ENCODE data around the gene DUSP16.
A peak's percentile ranks its signal among the peaks of the same experiment; 100 is the strongest.
"Not testable (repeated sequence)": the region's sequence is repeated elsewhere in the genome, so short reads cannot be mapped to it uniquely, and the experiment has no call there.

DUSP16 gene

DNA sequence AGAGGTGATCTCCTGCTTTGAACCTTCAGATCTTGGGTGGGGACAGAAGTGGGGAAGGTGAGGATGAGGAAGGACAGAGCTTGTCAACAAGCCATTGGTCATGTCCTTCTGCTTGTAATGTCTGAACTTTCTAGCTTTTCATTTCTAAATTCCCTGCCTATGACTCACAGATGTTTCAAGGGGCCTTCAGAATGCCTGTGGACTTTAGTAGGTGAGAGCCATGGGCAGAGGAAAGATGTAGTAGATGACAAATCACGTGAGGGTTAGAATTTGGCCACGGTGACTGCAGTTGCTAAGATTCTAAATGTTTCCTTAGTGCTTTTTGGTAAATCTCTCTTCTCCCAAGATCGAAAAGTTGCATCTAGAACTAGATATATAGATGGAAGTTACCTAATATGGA is 30.3 kb upstream of the DUSP16 start:
- peak; percentile 39 for DNase-seq (ENCODE audit: insufficient read length, low spot score)
- no peak for TF ChIP-seq POLR2A (IDR thresholded peaks at IDR 0.05; ENCODE audit: low read depth, low read length)
- FAIRE-seq = no peak

DNA sequence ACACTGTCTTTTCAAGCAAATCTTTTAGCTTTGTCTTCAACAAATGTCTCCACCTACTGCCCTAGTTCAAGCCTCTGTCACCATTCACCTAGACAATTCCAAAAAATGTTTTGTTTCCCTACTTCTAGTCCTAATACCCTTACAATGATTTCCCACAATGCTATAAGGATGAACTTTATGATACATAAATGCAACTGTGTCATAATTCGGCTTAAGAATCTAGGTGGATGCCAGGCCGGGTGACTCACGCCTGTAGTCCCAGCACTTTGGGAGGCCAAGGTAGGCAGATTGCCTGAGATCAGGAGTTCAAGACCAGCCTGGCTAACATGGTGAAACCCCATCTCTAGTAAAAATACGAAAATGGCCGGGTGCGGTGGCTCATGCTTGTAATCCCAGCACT is 28.3 kb upstream of the DUSP16 start:
- FAIRE-seq = no peak
- DNase-seq (ENCODE audit: insufficient read length, low spot score) = no peak
- TF ChIP-seq POLR2A (IDR thresholded peaks at IDR 0.05; ENCODE audit: low read depth, low read length) = no peak

GRCh38 chr12:12588436-12588835 is 25.8 kb upstream of the DUSP16 start:
- not testable (repeated sequence) for DNase-seq (ENCODE audit: insufficient read length, low spot score)

GRCh38 chr12:12587878-12588277 is 25.2 kb upstream of the DUSP16 start:
- FAIRE-seq (no peak), DNase-seq (ENCODE audit: insufficient read length, low spot score) (no peak)
- TF ChIP-seq POLR2A (IDR thresholded peaks at IDR 0.05; ENCODE audit: low read depth, low read length) = no peak

More at GRCh38 chr12:12588436-12588835, 25.8 kb upstream of the DUSP16 start:
- not testable (repeated sequence) for FAIRE-seq

- DNase-seq (ENCODE audit: insufficient read length, low spot score) = no peak
- no peak for TF ChIP-seq POLR2A (IDR thresholded peaks at IDR 0.05; ENCODE audit: low read depth, low read length)
- FAIRE-seq = no peak
Measured at GRCh38 chr12:12586879-12587675, 24.4 kb upstream of the DUSP16 start.

GRCh38 chr12:12585115-12585863 is 22.6 kb upstream of the DUSP16 start:
- FAIRE-seq (no peak), DNase-seq (ENCODE audit: insufficient read length, low spot score) (no peak)
- no peak for TF ChIP-seq POLR2A (IDR thresholded peaks at IDR 0.05; ENCODE audit: low read depth, low read length)

DNA sequence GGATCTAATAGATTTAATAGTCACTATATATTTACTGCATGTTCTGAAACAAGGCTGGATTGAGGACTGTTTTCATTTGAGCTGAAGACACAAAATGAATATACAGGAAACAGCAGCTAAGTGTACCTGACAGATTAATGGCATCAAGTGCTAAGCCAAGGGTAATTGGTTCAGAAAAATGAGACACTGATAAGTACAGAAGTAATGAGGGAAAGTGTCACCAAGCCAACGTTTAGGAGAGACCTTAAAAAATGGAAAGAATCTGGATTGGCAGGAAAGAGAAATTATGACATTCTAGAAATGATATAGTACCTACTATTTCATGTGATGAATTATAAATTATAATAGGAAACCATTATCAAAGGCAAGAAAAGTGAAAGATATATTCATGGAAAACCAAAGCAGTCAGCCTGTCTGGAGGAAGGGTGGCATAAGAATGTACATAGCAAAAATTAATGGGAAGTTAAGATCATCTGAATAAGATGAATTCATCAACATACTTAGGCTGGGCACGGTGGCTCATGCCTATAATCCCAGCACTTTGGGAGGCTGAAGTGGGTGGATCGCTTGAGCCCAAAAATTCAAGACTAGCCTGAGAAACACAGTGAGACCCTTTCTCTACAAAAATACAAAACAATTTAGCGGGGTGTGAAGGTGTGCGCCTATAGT is 21.0 kb upstream of the DUSP16 start:
- DNase-seq (ENCODE audit: insufficient read length, low spot score) (no peak), FAIRE-seq (no peak)
- no peak for TF ChIP-seq POLR2A (IDR thresholded peaks at IDR 0.05; ENCODE audit: low read depth, low read length)

DNA sequence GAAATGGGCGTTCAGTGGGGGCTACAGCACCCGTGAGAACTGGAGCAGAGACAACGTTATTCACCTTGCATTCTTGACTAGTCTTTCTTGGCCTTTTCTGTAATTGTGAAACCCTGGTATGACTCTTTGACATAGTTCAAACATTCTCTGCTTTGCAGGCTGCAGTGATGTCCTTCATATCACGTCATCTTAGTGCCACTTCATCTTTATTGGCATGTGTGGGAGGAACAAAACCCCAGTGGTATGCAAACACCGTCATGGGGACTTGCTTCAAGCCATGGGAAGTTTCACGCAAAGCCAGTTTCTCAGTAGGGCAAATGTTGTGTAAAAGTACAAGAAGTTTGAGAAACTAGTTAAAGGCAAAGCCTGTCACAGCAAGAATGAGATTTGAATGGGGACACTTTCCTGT is 20.2 kb upstream of the DUSP16 start:
- TF ChIP-seq POLR2A (IDR thresholded peaks at IDR 0.05; ENCODE audit: low read depth, low read length) = no peak
- DNase-seq (ENCODE audit: insufficient read length, low spot score) = no peak
- FAIRE-seq = no peak

DNA sequence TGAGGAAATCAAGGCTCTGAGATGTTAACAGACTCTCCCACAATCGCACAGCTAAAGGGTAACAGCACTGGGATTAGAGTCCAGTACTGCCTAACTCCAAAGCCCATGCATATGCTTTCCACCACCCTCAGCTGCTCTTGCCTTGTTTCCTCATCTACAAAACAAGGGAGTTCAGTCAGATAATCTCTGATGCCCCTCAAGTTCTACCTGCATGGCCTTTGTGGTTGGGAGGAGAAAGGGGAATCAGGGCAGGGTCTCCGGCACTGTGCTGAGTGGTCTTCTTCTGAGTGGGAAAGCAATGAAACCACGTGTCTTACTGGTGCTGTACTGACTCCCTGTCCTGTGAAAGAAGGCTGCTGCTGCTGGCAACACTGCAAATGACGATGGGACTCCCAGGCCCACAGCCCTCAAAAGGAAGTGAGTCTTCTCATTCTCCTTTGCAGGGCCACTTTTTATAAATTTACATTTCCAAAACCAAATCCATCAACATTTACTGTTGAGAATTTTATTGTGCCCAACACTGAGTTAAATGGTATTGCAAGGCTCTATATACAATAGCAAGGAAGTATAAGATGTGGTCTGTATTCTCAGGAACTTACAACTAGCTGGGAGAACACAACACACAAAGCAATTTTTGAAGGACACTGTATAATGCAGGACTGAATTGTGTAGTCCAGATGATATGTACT is 19.7 kb upstream of the DUSP16 start:
- no peak for TF ChIP-seq POLR2A (IDR thresholded peaks at IDR 0.05; ENCODE audit: low read depth, low read length)
- no peak for FAIRE-seq
- DNase-seq (ENCODE audit: insufficient read length, low spot score) = no peak

- not testable (repeated sequence) for FAIRE-seq; DNase-seq (ENCODE audit: insufficient read length, low spot score)
Measured at GRCh38 chr12:12580716-12581115, 18.1 kb upstream of the DUSP16 start.

- DNase-seq (ENCODE audit: insufficient read length, low spot score) (no peak), FAIRE-seq (no peak)
- TF ChIP-seq POLR2A (IDR thresholded peaks at IDR 0.05; ENCODE audit: low read depth, low read length) = no peak
Measured at GRCh38 chr12:12577786-12578185, 15.1 kb upstream of the DUSP16 start.

- FAIRE-seq = no peak
- TF ChIP-seq POLR2A (IDR thresholded peaks at IDR 0.05; ENCODE audit: low read depth, low read length) = no peak
Measured at GRCh38 chr12:12572659-12573058, 10.0 kb upstream of the DUSP16 start.

DNA sequence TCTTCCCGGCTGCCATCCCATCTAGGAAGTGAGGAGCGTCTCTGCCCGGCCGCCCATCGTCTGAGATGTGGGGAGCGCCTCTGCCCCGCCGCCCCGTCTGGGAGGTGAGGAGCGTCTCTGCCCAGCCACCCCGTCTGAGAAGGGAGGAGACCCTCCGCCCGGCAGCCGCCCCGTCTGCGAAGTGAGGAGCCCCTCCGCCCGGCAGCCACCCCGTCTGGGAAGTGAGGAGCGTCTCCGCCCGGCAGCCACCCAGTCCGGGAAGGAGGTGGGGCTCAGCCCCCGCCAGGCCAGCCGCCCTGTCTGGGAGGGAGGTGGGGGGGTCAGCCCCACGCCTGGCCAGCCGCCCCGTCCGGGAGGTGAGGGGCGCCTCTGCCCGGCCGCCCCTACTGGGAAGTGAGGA is 3.3 kb upstream of the DUSP16 start:
- FAIRE-seq; DNase-seq (ENCODE audit: insufficient read length, low spot score): not testable (repeated sequence)

More at GRCh38 chr12:12572659-12573058, 10.0 kb upstream of the DUSP16 start:
- no peak for DNase-seq (ENCODE audit: insufficient read length, low spot score)

DNA sequence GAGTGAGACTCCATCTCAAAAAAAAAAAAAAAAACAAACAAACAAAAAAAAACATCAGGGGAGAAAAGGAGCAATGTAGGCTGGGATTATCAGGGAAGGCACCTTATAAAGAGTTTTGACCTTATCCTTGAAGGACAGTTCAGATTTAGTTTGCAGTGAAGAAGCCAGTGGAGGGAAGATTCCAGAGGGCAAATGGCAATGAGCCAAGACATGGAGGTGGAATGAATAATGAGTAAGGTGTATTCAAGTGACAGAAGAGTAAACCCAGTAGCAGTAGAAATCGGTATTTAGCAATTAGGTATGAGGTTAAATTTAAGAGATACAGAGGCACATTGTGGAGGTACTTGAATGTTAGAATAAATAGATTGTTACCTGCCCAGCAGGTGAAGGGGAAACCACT is 2.2 kb upstream of the DUSP16 start:
- FAIRE-seq = no peak
- no peak for DNase-seq (ENCODE audit: insufficient read length, low spot score)
- TF ChIP-seq POLR2A (IDR thresholded peaks at IDR 0.05; ENCODE audit: low read depth, low read length) = no peak

Measured in H54 (cell line).